WERI-Rb-1 (cell line): ENCODE data around the gene KIF1B.
A peak's percentile ranks its signal among the peaks of the same experiment; 100 is the strongest.

Experiments used
- DNase-seq: peaks from one replicate; pipeline ENCODE4 v3.0.0-alpha.2; 2020
- H3K27ac ChIP-seq: fragments of 250-450 bp; sonication (Bioruptor Pico); 2 replicates; pipeline ENCODE4 v1.5.1; 2020; ENCODE audit warnings: mild to moderate bottlenecking, moderate library complexity
- H3K27me3 ChIP-seq: fragments of 250-450 bp; sonication (Bioruptor Pico); 2 replicates; pipeline ENCODE4 v1.5.1; 2021; ENCODE audit warnings: mild to moderate bottlenecking, low read depth, moderate library complexity; ENCODE audit not compliant: insufficient read depth, severe bottlenecking
- H3K36me3 ChIP-seq: fragments of 250-450 bp; sonication (Bioruptor Pico); 2 replicates; pipeline ENCODE4 v1.5.1; 2020; ENCODE audit warnings: mild to moderate bottlenecking, moderate library complexity
- H3K4me3 ChIP-seq: 2 replicates; pipeline ENCODE4 v1.5.1; 2011; ENCODE audit warnings: low read depth, mild to moderate bottlenecking, control low read depth, low read length
- H3K9me3 ChIP-seq: fragments of 250-450 bp; sonication (Bioruptor Pico); 2 replicates; pipeline ENCODE4 v1.5.1; 2021; ENCODE audit warnings: mild to moderate bottlenecking, moderate library complexity; ENCODE audit not compliant: severe bottlenecking
- CTCF ChIP-seq: IDR thresholded peaks from 2 replicates; pipeline ENCODE4 v1.5.1; 2011; ENCODE audit warnings: low read depth, mild to moderate bottlenecking, control low read depth, inconsistent platforms, low read length

Gene KIF1B

GRCh38 chr1:10209905-10210810 is at the start of gene KIF1B:
TSS of gene KIF1B (plus strand) at chr1:10210570. CDS start at chr1:10232329, 21,759 bp downstream.
- peak; percentile 98 for DNase-seq
- Histone ChIP-seq H3K4me3 (peak within 1 kb of the TSS; percentile 80), H3K9me3 (no peaks in the 10 kb centered on the region), H3K27ac (peak within 1 kb of the TSS; percentile 92), H3K27me3 (no peaks in the 10 kb centered on the region), H3K36me3 (no peaks in the 10 kb centered on the region; the same call in none of the 2 replicates)
- peak; percentile 89 for TF ChIP-seq CTCF

- no peaks in the 10 kb centered on the region for H3K27me3 ChIP-seq
- no peaks in the 10 kb centered on the region for H3K9me3 ChIP-seq
- H3K27ac ChIP-seq = no peak overlapping the region
- no peak overlapping the region for H3K4me3 ChIP-seq
- H3K36me3 ChIP-seq = peaks cover 49% of the 10 kb centered on the region
- no peak for TF ChIP-seq CTCF
- DNase-seq = peak; percentile 39
These were observed 49.4 kb upstream of the KIF1B start for GRCh38 chr1:10160907-10161490.

- Histone ChIP-seq H3K9me3 (no peaks in the 10 kb centered on the region), H3K27ac (no peak overlapping the region), H3K4me3 (no peak overlapping the region), H3K27me3 (no peaks in the 10 kb centered on the region), H3K36me3 (peaks cover 50% of the 10 kb centered on the region)
- TF ChIP-seq CTCF = no peak
- no peak for DNase-seq
These were observed 48.7 kb upstream of the KIF1B start for GRCh38 chr1:10161541-10162290.

- Histone ChIP-seq H3K36me3 (peaks cover 74% of the 10 kb centered on the region), H3K9me3 (no peaks in the 10 kb centered on the region), H3K27me3 (no peaks in the 10 kb centered on the region), H3K4me3 (no peak overlapping the region), H3K27ac (no peak overlapping the region)
- no peak for DNase-seq
- no peak for TF ChIP-seq CTCF
These were observed 41.4 kb upstream of the KIF1B start for GRCh38 chr1:10168912-10169514.

- H3K27me3 ChIP-seq = no peaks in the 10 kb centered on the region
- no peaks in the 10 kb centered on the region for H3K9me3 ChIP-seq
- no peak overlapping the region for H3K4me3 ChIP-seq
- H3K27ac ChIP-seq = no peak overlapping the region
- TF ChIP-seq CTCF = no peak
- no peak for DNase-seq
- H3K36me3 ChIP-seq = peaks cover 70% of the 10 kb centered on the region
These were observed 40.2 kb upstream of the KIF1B start for GRCh38 chr1:10170239-10170574.
